ENCODE data around the gene RAB7B.

DNA sequence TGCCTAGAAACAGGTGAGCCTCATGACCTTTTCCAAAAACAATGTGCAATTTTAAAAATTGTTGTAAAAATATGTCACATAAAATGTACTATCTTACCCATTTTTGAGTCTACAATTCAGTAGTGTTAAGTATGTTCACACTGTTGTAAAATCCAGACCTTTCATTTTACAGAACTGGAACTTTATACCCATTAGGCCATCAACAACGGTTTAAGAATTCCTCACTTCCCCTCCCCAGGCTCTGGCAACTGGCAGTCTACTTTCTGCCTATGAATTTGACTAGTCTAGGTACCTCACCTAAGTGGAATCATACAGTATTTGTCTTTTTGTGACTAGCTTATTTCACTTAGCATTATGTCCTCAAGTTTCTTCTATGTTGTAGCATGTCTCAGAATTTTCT lies 11.9 kb upstream of the RAB7B start:
- TF ChIP-seq, protein P1, sequence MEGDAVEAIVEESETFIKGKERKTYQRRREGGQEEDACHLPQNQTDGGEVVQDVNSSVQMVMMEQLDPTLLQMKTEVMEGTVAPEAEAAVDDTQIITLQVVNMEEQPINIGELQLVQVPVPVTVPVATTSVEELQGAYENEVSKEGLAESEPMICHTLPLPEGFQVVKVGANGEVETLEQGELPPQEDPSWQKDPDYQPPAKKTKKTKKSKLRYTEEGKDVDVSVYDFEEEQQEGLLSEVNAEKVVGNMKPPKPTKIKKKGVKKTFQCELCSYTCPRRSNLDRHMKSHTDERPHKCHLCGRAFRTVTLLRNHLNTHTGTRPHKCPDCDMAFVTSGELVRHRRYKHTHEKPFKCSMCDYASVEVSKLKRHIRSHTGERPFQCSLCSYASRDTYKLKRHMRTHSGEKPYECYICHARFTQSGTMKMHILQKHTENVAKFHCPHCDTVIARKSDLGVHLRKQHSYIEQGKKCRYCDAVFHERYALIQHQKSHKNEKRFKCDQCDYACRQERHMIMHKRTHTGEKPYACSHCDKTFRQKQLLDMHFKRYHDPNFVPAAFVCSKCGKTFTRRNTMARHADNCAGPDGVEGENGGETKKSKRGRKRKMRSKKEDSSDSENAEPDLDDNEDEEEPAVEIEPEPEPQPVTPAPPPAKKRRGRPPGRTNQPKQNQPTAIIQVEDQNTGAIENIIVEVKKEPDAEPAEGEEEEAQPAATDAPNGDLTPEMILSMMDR (IDR thresholded peaks at IDR 0.05): no peak
- TF ChIP-seq SMAD3 (CRISPR knock-in tag; IDR thresholded peaks at IDR 0.05; ENCODE audit: borderline replicate concordance): no peak
- TF ChIP-seq, protein P2, sequence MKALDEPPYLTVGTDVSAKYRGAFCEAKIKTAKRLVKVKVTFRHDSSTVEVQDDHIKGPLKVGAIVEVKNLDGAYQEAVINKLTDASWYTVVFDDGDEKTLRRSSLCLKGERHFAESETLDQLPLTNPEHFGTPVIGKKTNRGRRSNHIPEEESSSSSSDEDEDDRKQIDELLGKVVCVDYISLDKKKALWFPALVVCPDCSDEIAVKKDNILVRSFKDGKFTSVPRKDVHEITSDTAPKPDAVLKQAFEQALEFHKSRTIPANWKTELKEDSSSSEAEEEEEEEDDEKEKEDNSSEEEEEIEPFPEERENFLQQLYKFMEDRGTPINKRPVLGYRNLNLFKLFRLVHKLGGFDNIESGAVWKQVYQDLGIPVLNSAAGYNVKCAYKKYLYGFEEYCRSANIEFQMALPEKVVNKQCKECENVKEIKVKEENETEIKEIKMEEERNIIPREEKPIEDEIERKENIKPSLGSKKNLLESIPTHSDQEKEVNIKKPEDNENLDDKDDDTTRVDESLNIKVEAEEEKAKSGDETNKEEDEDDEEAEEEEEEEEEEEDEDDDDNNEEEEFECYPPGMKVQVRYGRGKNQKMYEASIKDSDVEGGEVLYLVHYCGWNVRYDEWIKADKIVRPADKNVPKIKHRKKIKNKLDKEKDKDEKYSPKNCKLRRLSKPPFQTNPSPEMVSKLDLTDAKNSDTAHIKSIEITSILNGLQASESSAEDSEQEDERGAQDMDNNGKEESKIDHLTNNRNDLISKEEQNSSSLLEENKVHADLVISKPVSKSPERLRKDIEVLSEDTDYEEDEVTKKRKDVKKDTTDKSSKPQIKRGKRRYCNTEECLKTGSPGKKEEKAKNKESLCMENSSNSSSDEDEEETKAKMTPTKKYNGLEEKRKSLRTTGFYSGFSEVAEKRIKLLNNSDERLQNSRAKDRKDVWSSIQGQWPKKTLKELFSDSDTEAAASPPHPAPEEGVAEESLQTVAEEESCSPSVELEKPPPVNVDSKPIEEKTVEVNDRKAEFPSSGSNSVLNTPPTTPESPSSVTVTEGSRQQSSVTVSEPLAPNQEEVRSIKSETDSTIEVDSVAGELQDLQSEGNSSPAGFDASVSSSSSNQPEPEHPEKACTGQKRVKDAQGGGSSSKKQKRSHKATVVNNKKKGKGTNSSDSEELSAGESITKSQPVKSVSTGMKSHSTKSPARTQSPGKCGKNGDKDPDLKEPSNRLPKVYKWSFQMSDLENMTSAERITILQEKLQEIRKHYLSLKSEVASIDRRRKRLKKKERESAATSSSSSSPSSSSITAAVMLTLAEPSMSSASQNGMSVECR (CRISPR knock-in tag; IDR thresholded peaks at IDR 0.05; ENCODE audit: borderline replicate concordance): no peak
- no peak for TF ChIP-seq MYBL2 (CRISPR knock-in tag; IDR thresholded peaks at IDR 0.05)
- no peak for TF ChIP-seq ZNF416 (CRISPR knock-in tag; IDR thresholded peaks at IDR 0.05)
- TF ChIP-seq RELA (CRISPR knock-in tag; IDR thresholded peaks at IDR 0.05; ENCODE audit: borderline replicate concordance): no peak
- TF ChIP-seq NFE2L1 (CRISPR knock-in tag; IDR thresholded peaks at IDR 0.05): no peak
- TF ChIP-seq, protein P3, sequence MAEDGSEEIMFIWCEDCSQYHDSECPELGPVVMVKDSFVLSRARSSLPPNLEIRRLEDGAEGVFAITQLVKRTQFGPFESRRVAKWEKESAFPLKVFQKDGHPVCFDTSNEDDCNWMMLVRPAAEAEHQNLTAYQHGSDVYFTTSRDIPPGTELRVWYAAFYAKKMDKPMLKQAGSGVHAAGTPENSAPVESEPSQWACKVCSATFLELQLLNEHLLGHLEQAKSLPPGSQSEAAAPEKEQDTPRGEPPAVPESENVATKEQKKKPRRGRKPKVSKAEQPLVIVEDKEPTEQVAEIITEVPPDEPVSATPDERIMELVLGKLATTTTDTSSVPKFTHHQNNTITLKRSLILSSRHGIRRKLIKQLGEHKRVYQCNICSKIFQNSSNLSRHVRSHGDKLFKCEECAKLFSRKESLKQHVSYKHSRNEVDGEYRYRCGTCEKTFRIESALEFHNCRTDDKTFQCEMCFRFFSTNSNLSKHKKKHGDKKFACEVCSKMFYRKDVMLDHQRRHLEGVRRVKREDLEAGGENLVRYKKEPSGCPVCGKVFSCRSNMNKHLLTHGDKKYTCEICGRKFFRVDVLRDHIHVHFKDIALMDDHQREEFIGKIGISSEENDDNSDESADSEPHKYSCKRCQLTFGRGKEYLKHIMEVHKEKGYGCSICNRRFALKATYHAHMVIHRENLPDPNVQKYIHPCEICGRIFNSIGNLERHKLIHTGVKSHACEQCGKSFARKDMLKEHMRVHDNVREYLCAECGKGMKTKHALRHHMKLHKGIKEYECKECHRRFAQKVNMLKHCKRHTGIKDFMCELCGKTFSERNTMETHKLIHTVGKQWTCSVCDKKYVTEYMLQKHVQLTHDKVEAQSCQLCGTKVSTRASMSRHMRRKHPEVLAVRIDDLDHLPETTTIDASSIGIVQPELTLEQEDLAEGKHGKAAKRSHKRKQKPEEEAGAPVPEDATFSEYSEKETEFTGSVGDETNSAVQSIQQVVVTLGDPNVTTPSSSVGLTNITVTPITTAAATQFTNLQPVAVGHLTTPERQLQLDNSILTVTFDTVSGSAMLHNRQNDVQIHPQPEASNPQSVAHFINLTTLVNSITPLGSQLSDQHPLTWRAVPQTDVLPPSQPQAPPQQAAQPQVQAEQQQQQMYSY (CRISPR knock-in tag; IDR thresholded peaks at IDR 0.05): no peak
- TF ChIP-seq SP1 (CRISPR knock-in tag; conservative IDR thresholded peaks at IDR 0.05): no peak
- TF ChIP-seq MXD4 (CRISPR knock-in tag; IDR thresholded peaks at IDR 0.05; ENCODE audit: borderline replicate concordance): no peak

All from WTC11 (cell line).